Adrenal gland (tissue), 5 donors: Measurements from ENCODE around the gene NEGR1.

ENCODE experiments used
- POLR2A ChIP-seq, 2 donors: fragments of 450-650 bp; IDR thresholded peaks; one replicate each; pipeline ENCODE4 v1.6.1; 2017; ENCODE audit warnings: antibody characterized with exemption in 2 of 2, mild to moderate bottlenecking in 2 of 2, moderate library complexity in 1 of 2
- TF ChIP-seq, protein P1 (sequence below), 6 experiments: fragments of 450-650 bp in 4 of 6; fragments of 200-600 bp in 2 of 6; sonication (generic) in 1 of 6; IDR thresholded peaks; 1 replicate in 5 of 6; 2 replicates in 1 of 6; pipeline versions ENCODE4 v1.5.1 to v1.8.0; 2016 to 2021; ENCODE audit warnings: antibody characterized with exemption in 6 of 6, mild to moderate bottlenecking in 2 of 6, moderate library complexity in 1 of 6
- donor health status: DM: no; HTN: no; CAD: no.

DNA sequence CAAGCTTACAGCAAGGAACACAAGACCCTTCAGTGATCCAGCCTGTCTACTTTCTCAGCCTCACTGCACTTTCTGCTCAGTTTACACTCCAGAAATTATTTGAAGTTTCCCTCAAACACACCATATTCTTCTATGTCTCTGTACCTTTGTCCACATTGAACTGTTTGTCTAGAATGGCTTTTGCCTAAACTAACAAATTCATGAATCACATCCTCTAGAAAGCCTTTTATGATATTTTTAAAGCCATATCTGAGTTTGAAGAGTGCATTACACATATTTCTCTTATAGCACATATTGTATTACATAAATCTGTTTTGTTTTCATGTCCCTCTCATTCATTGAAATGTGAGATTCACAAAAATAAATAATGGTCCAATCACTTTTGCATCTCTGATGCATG, 755.5 kb downstream of the NEGR1 start:
- no peak for TF ChIP-seq POLR2A (IDR thresholded peaks at IDR 0.05)
- TF ChIP-seq, protein P1, sequence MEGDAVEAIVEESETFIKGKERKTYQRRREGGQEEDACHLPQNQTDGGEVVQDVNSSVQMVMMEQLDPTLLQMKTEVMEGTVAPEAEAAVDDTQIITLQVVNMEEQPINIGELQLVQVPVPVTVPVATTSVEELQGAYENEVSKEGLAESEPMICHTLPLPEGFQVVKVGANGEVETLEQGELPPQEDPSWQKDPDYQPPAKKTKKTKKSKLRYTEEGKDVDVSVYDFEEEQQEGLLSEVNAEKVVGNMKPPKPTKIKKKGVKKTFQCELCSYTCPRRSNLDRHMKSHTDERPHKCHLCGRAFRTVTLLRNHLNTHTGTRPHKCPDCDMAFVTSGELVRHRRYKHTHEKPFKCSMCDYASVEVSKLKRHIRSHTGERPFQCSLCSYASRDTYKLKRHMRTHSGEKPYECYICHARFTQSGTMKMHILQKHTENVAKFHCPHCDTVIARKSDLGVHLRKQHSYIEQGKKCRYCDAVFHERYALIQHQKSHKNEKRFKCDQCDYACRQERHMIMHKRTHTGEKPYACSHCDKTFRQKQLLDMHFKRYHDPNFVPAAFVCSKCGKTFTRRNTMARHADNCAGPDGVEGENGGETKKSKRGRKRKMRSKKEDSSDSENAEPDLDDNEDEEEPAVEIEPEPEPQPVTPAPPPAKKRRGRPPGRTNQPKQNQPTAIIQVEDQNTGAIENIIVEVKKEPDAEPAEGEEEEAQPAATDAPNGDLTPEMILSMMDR (IDR thresholded peaks at IDR 0.05): no peak
